NCI-H774 (cell line): Measurements from ENCODE around the gene ATIC.
"Not testable (repeated sequence)": the region's sequence is repeated elsewhere in the genome, so short reads cannot be mapped to it uniquely, and the experiment has no call there.

Experiments
- DNase-seq: peaks from one replicate; lab custom pipeline; 2025; lab: John Stamatoyannopoulos, UW

Gene ATIC

GRCh38 chr2:215311625-215312396, at the start of gene ATIC:
TSS of gene ATIC (plus strand) at chr2:215312059. CDS start at chr2:215312143, 84 bp downstream.
- DNase-seq: peak; percentile 94

- no peak for DNase-seq
These were observed 49.6 kb upstream of the ATIC start for GRCh38 chr2:215262303-215262702.

GRCh38 chr2:215262741-215263362, 49.0 kb upstream of the ATIC start:
- no peak for DNase-seq

GRCh38 chr2:215264374-215264773, 47.5 kb upstream of the ATIC start:
- DNase-seq: no peak

- peak; percentile 56 for DNase-seq
These were observed 42.3 kb upstream of the ATIC start for GRCh38 chr2:215269397-215270117.

GRCh38 chr2:215270118-215270451, 41.8 kb upstream of the ATIC start:
- DNase-seq: no peak

- DNase-seq: no peak
These were observed 40.4 kb upstream of the ATIC start for GRCh38 chr2:215271446-215271845.

GRCh38 chr2:215272918-215273317, 38.9 kb upstream of the ATIC start:
- DNase-seq: no peak

- DNase-seq: no peak
These were observed 37.0 kb upstream of the ATIC start for GRCh38 chr2:215274829-215275228.

- no peak for DNase-seq
These were observed 36.0 kb upstream of the ATIC start for GRCh38 chr2:215275824-215276223.

GRCh38 chr2:215277944-215278343, 33.9 kb upstream of the ATIC start:
- DNase-seq: no peak

GRCh38 chr2:215280326-215280725, 31.5 kb upstream of the ATIC start:
- no peak for DNase-seq

GRCh38 chr2:215283221-215283620, 28.6 kb upstream of the ATIC start:
- DNase-seq: no peak

- no peak for DNase-seq
These were observed 25.6 kb upstream of the ATIC start for GRCh38 chr2:215286309-215286708.

- DNase-seq: no peak
These were observed 23.6 kb upstream of the ATIC start for GRCh38 chr2:215288112-215288815.

GRCh38 chr2:215290980-215291599, 20.8 kb upstream of the ATIC start:
- no peak for DNase-seq

- DNase-seq: no peak
These were observed 18.0 kb upstream of the ATIC start for GRCh38 chr2:215293879-215294278.

- no peak for DNase-seq
These were observed 12.5 kb upstream of the ATIC start for GRCh38 chr2:215299337-215299859.

GRCh38 chr2:215301994-215302393, 9.9 kb upstream of the ATIC start:
- DNase-seq: no peak

- not testable (repeated sequence) for DNase-seq
These were observed 617 bp upstream of the ATIC start for GRCh38 chr2:215311259-215311624.

- no peak for DNase-seq
These were observed 1.4 kb downstream of the ATIC start for GRCh38 chr2:215313255-215313613.

- no peak for DNase-seq
These were observed 3.0 kb downstream of the ATIC start for GRCh38 chr2:215314896-215315295.
